Activated CD8-positive, alpha-beta memory T cell treated with anti-CD3 and anti-CD28 coated beads for 48 hours (primary cell): ENCODE data around the gene CPZ.
"Not testable (repeated sequence)": the region's sequence is repeated elsewhere in the genome, so short reads cannot be mapped to it uniquely, and the experiment has no call there.

Experiments
- DNase-seq, 3 experiments: peaks; one replicate each; pipeline ENCODE4 v3.0.0-alpha.2; 2020; ENCODE audit warnings: low read depth in 2 of 3, low spot score in 2 of 3

Gene CPZ

GRCh38 chr4:8649631-8650361 lies 57.2 kb downstream of the CPZ start:
- DNase-seq: no peak

GRCh38 chr4:8651661-8652180 lies 59.2 kb downstream of the CPZ start:
- no peak for DNase-seq

- DNase-seq: no peak
These were observed 59.9 kb downstream of the CPZ start for GRCh38 chr4:8652181-8653078.

GRCh38 chr4:8653326-8654000 lies 60.9 kb downstream of the CPZ start:
- no peak for DNase-seq

- not testable (repeated sequence) for DNase-seq
These were observed 61.6 kb downstream of the CPZ start for GRCh38 chr4:8654139-8654538.

GRCh38 chr4:8655411-8656184 lies 63.0 kb downstream of the CPZ start:
- no peak for DNase-seq

GRCh38 chr4:8656185-8656517 lies 63.6 kb downstream of the CPZ start:
- DNase-seq: no peak

- DNase-seq: no peak
These were observed 64.3 kb downstream of the CPZ start for GRCh38 chr4:8656711-8657380.

- DNase-seq: no peak
These were observed 65.0 kb downstream of the CPZ start for GRCh38 chr4:8657381-8658088.

GRCh38 chr4:8662776-8663175 lies 70.2 kb downstream of the CPZ start:
- no peak for DNase-seq

GRCh38 chr4:8664031-8664805 lies 71.7 kb downstream of the CPZ start:
- DNase-seq: no peak

GRCh38 chr4:8664976-8665375 lies 72.4 kb downstream of the CPZ start:
- no peak for DNase-seq

GRCh38 chr4:8665406-8666360 lies 73.1 kb downstream of the CPZ start:
- no peak for DNase-seq

- DNase-seq: no peak
These were observed 74.0 kb downstream of the CPZ start for GRCh38 chr4:8666581-8666980.
